ENCODE results near the gene KLHL14.

DNA sequence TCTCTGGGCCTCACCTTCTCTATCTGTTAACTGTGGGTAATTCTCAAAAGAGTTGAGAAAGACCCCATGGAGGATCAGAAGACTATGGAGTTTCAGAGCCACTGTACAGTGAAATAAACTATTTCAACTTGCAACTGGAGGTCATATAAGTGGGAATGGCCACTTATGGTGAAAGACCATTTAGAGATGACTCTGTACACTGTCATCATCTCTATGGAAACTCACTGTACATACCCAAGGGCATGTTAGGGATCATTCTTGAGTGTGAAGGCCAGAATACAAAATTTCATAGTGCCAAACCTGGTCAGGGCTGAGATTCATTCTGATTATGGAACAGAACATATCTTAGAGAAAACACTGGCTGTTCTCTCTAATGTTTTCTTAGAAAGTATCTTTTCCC is 149.3 kb downstream of the KLHL14 start:
- TF ChIP-seq PML (IDR thresholded peaks at IDR 0.05; ENCODE audit: low read length) (no peak), SUZ12 (IDR thresholded peaks at IDR 0.05; ENCODE audit: unreplicated experiment) (no peak), MAX (IDR thresholded peaks at IDR 0.05; ENCODE audit: low read depth, low read length) (no peak)

Data from GM12878 (cell line).